SIG-M5 (cell line): ENCODE results near the gene SHC4.
"Not testable (repeated sequence)": the region's sequence is repeated elsewhere in the genome, so short reads cannot be mapped to it uniquely, and the experiment has no call there.

ENCODE experiments used
- DNase-seq: peaks from one replicate; lab custom pipeline; 2025; lab: John Stamatoyannopoulos, UW

Gene SHC4

GRCh38 chr15:48924528-48925393 lies 39.0 kb downstream of the SHC4 start:
- DNase-seq, result no peak

- no peak for DNase-seq
Measured at GRCh38 chr15:48922046-48922445, 41.7 kb downstream of the SHC4 start.

- no peak for DNase-seq
Measured at GRCh38 chr15:48916721-48917120, 47.0 kb downstream of the SHC4 start.

GRCh38 chr15:48915861-48916260 lies 47.9 kb downstream of the SHC4 start:
- no peak for DNase-seq

GRCh38 chr15:48914717-48915116 lies 49.0 kb downstream of the SHC4 start:
- peak; percentile 9 for DNase-seq

GRCh38 chr15:48913141-48913540 lies 50.6 kb downstream of the SHC4 start:
- DNase-seq, result no peak

GRCh38 chr15:48910554-48910953 lies 53.2 kb downstream of the SHC4 start:
- not testable (repeated sequence) for DNase-seq

- not testable (repeated sequence) for DNase-seq
Measured at GRCh38 chr15:48909313-48909712, 54.4 kb downstream of the SHC4 start.

- DNase-seq, result no peak
Measured at GRCh38 chr15:48905847-48906246, 57.9 kb downstream of the SHC4 start.

GRCh38 chr15:48905216-48905615 lies 58.5 kb downstream of the SHC4 start:
- no peak for DNase-seq

- no peak for DNase-seq
Measured at GRCh38 chr15:48904758-48905157, 59.0 kb downstream of the SHC4 start.

- no peak for DNase-seq
Measured at GRCh38 chr15:48899793-48900192, 63.9 kb downstream of the SHC4 start.

GRCh38 chr15:48898446-48898845 lies 65.3 kb downstream of the SHC4 start:
- DNase-seq, result no peak

- no peak for DNase-seq
Measured at GRCh38 chr15:48898032-48898431, 65.7 kb downstream of the SHC4 start.

GRCh38 chr15:48896869-48897814 lies 66.6 kb downstream of the SHC4 start:
- no peak for DNase-seq

GRCh38 chr15:48893311-48893710 lies 70.4 kb downstream of the SHC4 start:
- no peak for DNase-seq

GRCh38 chr15:48891232-48891765 lies 72.4 kb downstream of the SHC4 start:
- no peak for DNase-seq

- no peak for DNase-seq
Measured at GRCh38 chr15:48890375-48890972, 73.2 kb downstream of the SHC4 start.

GRCh38 chr15:48889925-48890324 lies 73.8 kb downstream of the SHC4 start:
- DNase-seq, result no peak

GRCh38 chr15:48888836-48889235 lies 74.9 kb downstream of the SHC4 start:
- DNase-seq, result no peak

GRCh38 chr15:48888191-48888590 lies 75.5 kb downstream of the SHC4 start:
- no peak for DNase-seq

GRCh38 chr15:48887144-48887543 lies 76.6 kb downstream of the SHC4 start:
- DNase-seq, result no peak
